Sciatic nerve (tissue), 2 donors: Measurements from ENCODE around the gene VEGFC. TPM values are rescaled to one million over a fixed set of nuclear protein-coding genes. Genes with fewer than 3 reads are reported as not detected.

ENCODE experiments used
- ATAC-seq: fragments of 200-7000 bp; cut with Tn5 transposase; one replicate; pipeline ENCODE4 v1.9.1; 2020; ENCODE audit warnings: mild to moderate bottlenecking, moderate library complexity
- DNase-seq: peaks from one replicate; pipeline ENCODE4 v3.0.0-alpha.2; 2020; ENCODE audit warnings: low spot score
- intact Hi-C: fragments of 100-400 bp; cut with DNase I; formaldehyde crosslinking; loops from one replicate; pipeline ENCODE4 v1.14.2; 2022
- total RNA-seq: library from RNA; stranded (reverse); fragmentation: NEBNext Ultra II Directional; extraction: Animal tissue kit (Norgen Biotek cat#: 25700); gene quantifications from one replicate; pipeline ENCODE4 v1.2.1, GENCODE V29; 2021
- donor health status: DM: no; HTN: no; CAD: no.
- donor health status: DM: no; HTN: no; CAD: no.

Gene VEGFC
- total RNA-seq, 1 donor from 2014 or later, result 17.0 TPM

- intact Hi-C loops, result no loop called here
- ATAC-seq (no peak), DNase-seq (no peak)
Observed at GRCh38 chr4:176800891-176801534, 8.3 kb upstream of the VEGFC start.

- intact Hi-C loops, result no loop called here
- ATAC-seq, result no peak
- no peak for DNase-seq
Observed at GRCh38 chr4:176799653-176800052, 6.9 kb upstream of the VEGFC start.

- no peak for DNase-seq
- intact Hi-C loops, result no loop called here
- ATAC-seq, result no peak
Observed at GRCh38 chr4:176798540-176798939, 5.8 kb upstream of the VEGFC start.

- DNase-seq (no peak), ATAC-seq (no peak)
- intact Hi-C loops, result no loop called here
Observed at GRCh38 chr4:176795441-176795840, 2.7 kb upstream of the VEGFC start.

- DNase-seq, result no peak
- ATAC-seq, result no peak
- intact Hi-C loops, result no loop called here
Observed at GRCh38 chr4:176794651-176795050, 1.9 kb upstream of the VEGFC start.

DNA sequence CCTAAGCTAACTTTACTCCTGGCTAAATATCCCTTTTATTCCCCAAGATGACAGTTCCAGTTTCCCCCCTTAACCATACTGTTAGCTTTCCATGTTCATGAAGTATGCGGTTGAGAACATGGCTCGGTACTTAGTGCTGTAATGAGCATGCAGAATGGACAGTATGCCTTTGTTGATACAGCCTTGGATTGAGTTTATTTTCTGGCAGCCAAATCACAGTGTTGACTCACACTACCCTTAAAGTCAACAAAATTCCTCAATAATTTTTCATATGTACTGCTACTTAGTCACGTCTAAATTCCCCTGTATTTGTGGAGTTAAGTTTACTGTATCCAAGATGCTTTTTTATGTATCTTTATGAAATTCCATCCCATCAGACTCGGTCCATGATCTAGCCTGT, 1.4 kb upstream of the VEGFC start:
- intact Hi-C loops, result no loop called here
- ATAC-seq (no peak), DNase-seq (no peak)

GRCh38 chr4:176793060-176793605, 411 bp upstream of the VEGFC start:
- DNase-seq (no peak), ATAC-seq (no peak)
- intact Hi-C loops, result no loop called here

- intact Hi-C loops, result no loop called here
- DNase-seq, result no peak
- peak; percentile 31 for ATAC-seq
Observed at GRCh38 chr4:176791591-176792325, 964 bp downstream of the VEGFC start.

DNA sequence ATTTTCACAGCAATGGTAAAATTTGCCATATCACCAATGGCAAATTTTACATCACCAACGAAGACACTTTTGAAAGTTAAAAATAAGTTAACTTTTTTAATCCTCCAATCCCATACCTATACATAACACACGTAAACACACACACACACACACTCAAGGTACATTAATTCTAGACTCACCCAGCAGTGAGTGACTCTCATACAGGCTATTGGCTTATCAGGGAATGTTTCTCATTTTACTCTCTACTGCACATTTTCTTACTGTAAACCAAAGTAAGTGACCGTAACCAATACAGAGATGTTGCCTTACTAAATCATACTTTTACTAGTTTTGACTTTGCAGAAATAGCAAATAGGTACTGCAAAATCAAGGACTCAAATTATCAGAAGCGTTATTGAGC, 2.3 kb downstream of the VEGFC start:
- ATAC-seq (no peak), DNase-seq (no peak)
- intact Hi-C loops, result no loop called here

DNA sequence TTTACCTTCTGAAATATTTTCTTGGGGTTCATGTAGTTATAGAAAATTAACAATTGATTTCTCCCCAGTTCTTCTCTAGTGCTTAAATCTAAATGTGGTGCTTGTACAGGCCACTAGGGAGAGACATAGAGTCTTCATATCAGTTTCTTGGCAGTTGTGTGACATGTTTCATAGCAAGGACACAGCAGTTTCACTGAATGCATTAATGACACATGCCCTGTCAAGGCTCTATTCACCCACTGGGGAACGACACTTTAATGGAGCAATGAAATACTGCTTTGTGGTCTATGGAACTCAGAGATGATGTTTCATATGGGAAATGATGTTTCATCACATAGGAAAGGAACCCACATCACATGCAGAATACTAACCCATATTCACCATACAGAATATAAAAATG, 2.8 kb downstream of the VEGFC start:
- intact Hi-C loops, result no loop called here
- ATAC-seq (peak; percentile 35), DNase-seq (no peak)

DNA sequence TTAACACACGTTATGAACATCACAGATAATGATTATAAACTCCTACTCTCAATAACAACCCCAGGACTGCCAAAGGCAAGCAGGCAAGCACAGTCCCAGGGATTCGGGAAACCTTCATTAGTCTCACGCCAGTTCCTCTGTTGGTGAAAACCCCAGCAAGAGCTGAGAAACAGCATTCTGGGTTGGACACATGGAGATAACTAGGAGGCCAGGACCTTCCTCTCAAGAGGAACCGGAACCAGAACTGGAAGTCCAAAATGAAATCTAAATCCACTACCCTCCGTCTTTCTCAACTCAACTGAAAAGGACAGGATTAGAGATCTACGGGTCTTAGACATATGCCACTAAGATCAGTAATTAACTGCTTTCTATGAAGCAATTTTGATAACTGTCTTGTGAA, 3.8 kb downstream of the VEGFC start:
- ATAC-seq (no peak), DNase-seq (no peak)
- intact Hi-C loops, result no loop called here

GRCh38 chr4:176788248-176788647, 4.5 kb downstream of the VEGFC start:
- intact Hi-C loops, result no loop called here
- no peak for DNase-seq
- no peak for ATAC-seq

DNA sequence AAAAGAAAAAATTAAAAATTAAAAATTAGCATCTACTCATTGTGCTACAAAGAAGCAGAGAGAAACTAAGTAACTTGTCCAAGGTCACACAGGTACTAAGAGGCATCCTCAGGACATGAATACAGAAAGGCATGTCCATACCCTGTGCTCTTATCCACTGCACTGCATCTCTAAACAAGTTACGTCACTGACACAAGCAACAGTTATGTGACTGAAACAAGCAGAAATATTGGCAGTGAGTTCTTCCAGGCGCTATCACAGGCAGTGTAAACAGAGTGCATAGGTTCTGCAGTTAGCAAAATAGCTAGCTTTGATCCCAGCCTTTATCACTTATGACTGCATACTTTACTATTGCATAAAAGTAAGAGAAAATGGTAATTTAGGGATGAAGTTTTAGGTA, 7.9 kb downstream of the VEGFC start:
- DNase-seq, result no peak
- intact Hi-C loops, result no loop called here
- ATAC-seq, result no peak

DNA sequence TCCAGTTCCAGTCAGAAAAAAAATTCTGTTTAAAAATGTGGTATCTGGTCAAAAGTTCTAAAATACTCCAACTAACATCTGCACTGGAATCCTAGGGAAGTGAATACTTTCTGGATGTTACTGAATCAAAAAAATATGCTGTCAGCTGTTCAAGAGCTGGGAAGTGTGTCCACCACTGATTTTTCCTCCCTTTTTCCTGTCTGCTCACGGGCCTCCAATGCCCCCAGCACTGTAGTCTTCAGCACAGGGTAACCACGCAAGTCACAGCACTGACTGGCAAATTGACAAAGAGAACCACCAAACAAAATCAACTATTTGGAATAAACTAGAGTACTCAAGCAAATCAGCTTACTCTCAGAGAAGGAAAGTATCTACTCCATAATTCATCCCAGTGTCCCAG, 9.9 kb downstream of the VEGFC start:
- DNase-seq (no peak), ATAC-seq (no peak)
- intact Hi-C loops, result no loop called here

- no peak for DNase-seq
- ATAC-seq, result no peak
- intact Hi-C loops, result no loop called here
Observed at GRCh38 chr4:176782191-176782590, 10.5 kb downstream of the VEGFC start.

DNA sequence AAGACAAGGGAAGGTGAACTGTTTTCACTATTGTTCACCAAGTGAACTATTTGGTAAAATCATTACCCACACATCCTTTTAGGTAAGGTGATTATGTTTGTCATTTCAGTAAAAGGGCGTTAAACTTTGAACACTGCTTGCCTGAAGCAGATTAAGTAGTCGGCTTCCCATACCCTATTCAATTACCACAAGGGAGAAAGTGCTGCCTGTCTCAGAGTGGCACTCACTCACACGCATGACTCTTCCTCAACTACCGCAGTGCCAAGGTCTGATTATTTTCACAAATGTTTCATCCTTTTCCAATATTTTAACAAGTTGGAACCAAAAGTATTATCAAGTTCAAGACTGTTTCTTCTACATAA, 11.0 kb downstream of the VEGFC start:
- ATAC-seq (no peak), DNase-seq (no peak)
- intact Hi-C loops, result no loop called here

- DNase-seq (no peak), ATAC-seq (no peak)
- intact Hi-C loops, result no loop called here
Observed at GRCh38 chr4:176780995-176781738, 11.6 kb downstream of the VEGFC start.

DNA sequence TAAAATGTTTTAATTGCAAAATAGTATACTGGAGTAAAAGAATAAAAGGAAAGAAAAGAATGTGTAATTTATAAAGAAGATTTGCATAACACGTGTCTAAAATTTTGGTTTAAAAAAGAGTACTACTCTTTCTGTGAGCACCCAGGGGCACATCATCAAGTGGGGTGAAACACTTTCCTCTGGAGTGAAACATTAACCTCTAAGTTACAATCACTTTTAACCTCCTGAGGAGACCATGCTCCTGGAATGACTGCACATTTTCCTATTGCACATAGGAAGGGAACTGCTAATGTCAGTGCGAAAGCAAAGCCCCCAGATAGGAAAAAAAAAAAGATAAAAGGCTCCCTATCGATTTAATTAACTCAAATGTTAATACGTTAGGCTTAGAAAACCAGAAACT, 13.3 kb downstream of the VEGFC start:
- ATAC-seq, result no peak
- intact Hi-C loops, result no loop called here
- no peak for DNase-seq

- intact Hi-C loops, result no loop called here
- no peak for DNase-seq
- ATAC-seq, result no peak
Observed at GRCh38 chr4:176778491-176778890, 14.2 kb downstream of the VEGFC start.

DNA sequence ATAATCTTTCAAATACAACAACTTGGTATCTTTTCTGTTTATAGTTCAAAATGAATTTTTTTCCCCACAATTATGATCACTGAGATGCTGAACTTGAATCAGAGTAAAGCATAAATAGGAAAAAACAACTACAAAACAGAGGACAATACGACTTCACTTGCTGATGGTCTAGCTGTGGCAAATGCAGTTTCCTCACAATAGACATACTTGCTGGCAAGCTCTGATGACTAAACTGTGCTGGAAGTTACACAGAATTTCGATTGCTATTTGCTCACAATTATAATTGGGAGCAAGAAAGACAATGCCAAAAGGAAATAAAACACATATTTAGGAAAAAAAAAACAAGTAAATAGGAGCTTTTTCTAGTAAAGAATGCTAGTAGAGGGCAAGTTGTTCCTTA, 14.7 kb downstream of the VEGFC start:
- intact Hi-C loops, result no loop called here
- no peak for DNase-seq

More for the DNA sequence above, 14.7 kb downstream of the VEGFC start:
- ATAC-seq, result no peak
